MG63 (cell line): ENCODE data around the gene IREB2. TPM values are rescaled to one million over a fixed set of nuclear protein-coding genes. Genes with fewer than 3 reads are reported as not detected.

Experiments used
- DNase-seq: peaks from one replicate; pipeline ENCODE4 v3.0.0-alpha.2; 2020
- H3K27me3 ChIP-seq: fragments of 250-450 bp; sonication (Bioruptor Pico); 2 replicates; pipeline ENCODE4 v1.5.1; 2020; ENCODE audit warnings: mild to moderate bottlenecking, moderate library complexity
- H3K36me3 ChIP-seq: fragments of 250-450 bp; sonication (Bioruptor Pico); 2 replicates; pipeline ENCODE4 v1.5.1; 2020; ENCODE audit warnings: mild to moderate bottlenecking, moderate library complexity
- H3K4me3 ChIP-seq: fragments of 250-450 bp; sonication (Bioruptor Pico); 2 replicates; pipeline ENCODE4 v1.5.1; 2020; ENCODE audit warnings: mild to moderate bottlenecking, moderate library complexity
- H3K9me3 ChIP-seq: fragments of 250-450 bp; sonication (Bioruptor Pico); 2 replicates; pipeline ENCODE4 v1.5.1; 2020; ENCODE audit warnings: mild to moderate bottlenecking, moderate library complexity
- total RNA-seq: library from RNA; depleted of rRNA; stranded (reverse); fragments of >200 nt; shearing (Covaris generic); gene quantifications from 2 replicates; pipeline ENCODE4 v1.2.3, GENCODE V29; 2014; ENCODE audit warnings: low replicate concordance; rRNA removed

Gene IREB2
- total RNA-seq, 1 experiment from 2014 or later, result 15.1 TPM

- Histone ChIP-seq H3K36me3 (peaks cover 47% of the 10 kb centered on the region), H3K9me3 (no peaks in the 10 kb centered on the region), H3K4me3 (peak overlapping the region; percentile 94), H3K27me3 (no peaks in the 10 kb centered on the region)
- no peak for DNase-seq
These were observed 103.1 kb downstream of the IREB2 start for GRCh38 chr15:78540871-78541743.

DNA sequence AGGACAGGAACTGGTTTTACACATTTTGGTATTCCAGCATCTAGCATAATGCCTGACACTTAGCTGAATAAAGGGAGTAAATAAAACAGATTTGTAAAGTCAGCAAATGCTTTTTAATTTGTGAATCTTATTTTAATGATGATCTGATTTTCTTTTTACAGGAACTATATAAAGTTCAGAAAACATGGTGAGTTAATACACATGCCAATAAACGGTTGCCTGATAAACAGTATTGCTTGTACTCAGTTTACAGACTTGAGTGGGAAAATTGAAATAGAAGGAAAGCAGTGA, 103.7 kb downstream of the IREB2 start:
- H3K27me3 ChIP-seq, result no peaks in the 10 kb centered on the region
- no peaks in the 10 kb centered on the region for H3K9me3 ChIP-seq
- DNase-seq, result no peak
- peak overlapping the region; percentile 94 for H3K4me3 ChIP-seq
- peaks cover 52% of the 10 kb centered on the region for H3K36me3 ChIP-seq

DNA sequence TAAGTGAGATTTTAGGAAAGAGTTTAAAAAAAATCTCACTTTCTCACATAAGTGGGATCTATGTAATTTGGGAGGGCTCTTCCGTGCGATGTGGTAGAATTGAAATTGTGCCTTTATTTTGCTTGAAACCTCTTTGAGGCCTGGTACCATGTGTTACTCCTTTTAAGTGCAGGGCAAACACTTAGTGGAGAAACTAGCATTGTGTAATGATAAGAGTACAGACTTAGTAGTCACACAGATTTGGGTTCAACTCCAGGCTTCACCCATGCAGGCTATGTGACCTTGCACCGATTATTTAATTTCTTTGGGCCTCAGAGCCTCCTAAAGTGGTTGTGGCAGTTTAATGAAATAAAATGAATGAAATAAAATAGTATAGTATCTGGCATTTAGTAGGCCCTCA, 104.6 kb downstream of the IREB2 start:
- DNase-seq, result no peak
- Histone ChIP-seq H3K9me3 (no peaks in the 10 kb centered on the region), H3K27me3 (no peaks in the 10 kb centered on the region), H3K4me3 (no peak overlapping the region), H3K36me3 (peaks cover 62% of the 10 kb centered on the region)

DNA sequence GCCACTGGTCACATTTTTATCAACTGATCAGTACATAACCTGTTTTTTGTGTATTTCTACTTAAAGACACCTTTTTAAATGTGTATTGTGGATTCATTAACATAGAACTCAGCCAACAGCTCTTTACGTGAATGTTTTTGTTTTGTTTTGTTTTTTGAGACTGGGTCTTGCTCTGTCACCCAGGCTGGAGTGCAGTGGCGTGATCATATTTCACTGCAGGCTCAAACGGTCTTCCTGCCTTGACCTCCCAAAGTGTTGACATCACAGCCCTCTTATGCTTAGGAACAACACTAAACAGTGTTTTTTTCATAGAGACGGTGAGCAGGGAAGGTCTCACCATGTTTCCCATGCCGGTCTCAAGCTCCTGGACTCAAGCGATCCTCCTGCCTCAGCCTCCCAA, 112.2 kb downstream of the IREB2 start:
- Histone ChIP-seq H3K9me3 (no peaks in the 10 kb centered on the region), H3K4me3 (no peak overlapping the region), H3K27me3 (no peaks in the 10 kb centered on the region; the same call in 1 of the 2 replicates), H3K36me3 (peaks cover 53% of the 10 kb centered on the region)
- DNase-seq, result no peak

- H3K9me3 ChIP-seq, result no peaks in the 10 kb centered on the region
- DNase-seq, result no peak
- peaks cover 46% of the 10 kb centered on the region for H3K36me3 ChIP-seq
- no peak overlapping the region for H3K4me3 ChIP-seq
- H3K27me3 ChIP-seq, result no peaks in the 10 kb centered on the region; the same call in 1 of the 2 replicates
These were observed 112.8 kb downstream of the IREB2 start for GRCh38 chr15:78550815-78551214.

Other genes with a start within 250 kb of the IREB2 start
- not detected in 2 replicates for gene ACSBG1, start 203.7 kb upstream of the IREB2 start, total RNA-seq
- not detected in 2 replicates for gene DNAJA4, start 173.7 kb upstream of the IREB2 start, total RNA-seq
- gene SKIC8, start 138.6 kb upstream of the IREB2 start, total RNA-seq, result 188 and 259 TPM in 2 replicates
- not detected in 2 replicates for gene CRABP1, start 97.9 kb upstream of the IREB2 start, total RNA-seq
- gene HYKK, start 69.4 kb downstream of the IREB2 start, total RNA-seq, result 3.8 and 13.8 TPM in 2 replicates
- gene PSMA4, start 102.2 kb downstream of the IREB2 start, total RNA-seq, result 543 and 804 TPM in 2 replicates
- 3.1 and 3.9 TPM in 2 replicates for gene CHRNA5, start 127.3 kb downstream of the IREB2 start, total RNA-seq
- gene CHRNA3, start 182.8 kb downstream of the IREB2 start, total RNA-seq, result not detected in 2 replicates
- gene CHRNB4, start 203.0 kb downstream of the IREB2 start, total RNA-seq, result not detected in 2 replicates